SH-SY5Y (cell line): ENCODE measurements around the gene TSEN2.

Experiments
- GATA2 ChIP-seq: IDR thresholded peaks from 2 replicates; pipeline ENCODE4 v1.6.1; 2011; ENCODE audit warnings: mild to moderate bottlenecking, low read depth, low read length
- GATA3 ChIP-seq: IDR thresholded peaks from 2 replicates; pipeline ENCODE4 v1.6.1; 2011; ENCODE audit warnings: low read depth, mild to moderate bottlenecking, low read length, moderate library complexity

- TF ChIP-seq GATA3: no peak
- no peak for TF ChIP-seq GATA2
Observed at GRCh38 chr3:12476238-12476897, 7.9 kb upstream of the TSEN2 start.
